Activated CD4-positive, alpha-beta T cell treated with anti-CD3 and anti-CD28 coated beads, Interleukin-2, amount 50 U/mL, for 48 hours (primary cell): Measurements from ENCODE around the gene TP53INP2.
"Not testable (repeated sequence)": the region's sequence is repeated elsewhere in the genome, so short reads cannot be mapped to it uniquely, and the experiment has no call there.

Experiments
- DNase-seq, 2 experiments: peaks; one replicate each; pipeline ENCODE4 v3.0.0-alpha.2; 2020

TP53INP2 gene

GRCh38 chr20:34705397-34706301 lies 1.5 kb downstream of the TP53INP2 start:
- no peak for DNase-seq

GRCh38 chr20:34706302-34706875 lies 2.2 kb downstream of the TP53INP2 start:
- no peak for DNase-seq

- DNase-seq: no peak
Measured at GRCh38 chr20:34706912-34707784, 3.0 kb downstream of the TP53INP2 start.

- peak; percentile 66 to 71 for DNase-seq
Measured at GRCh38 chr20:34708621-34709043, 4.5 kb downstream of the TP53INP2 start.

GRCh38 chr20:34709044-34709830 lies 5.1 kb downstream of the TP53INP2 start:
- peak; percentile 88 to 89 for DNase-seq

- DNase-seq: no peak
Measured at GRCh38 chr20:34709831-34710567, 5.9 kb downstream of the TP53INP2 start.

- DNase-seq: no peak
Measured at GRCh38 chr20:34710568-34710839, 6.4 kb downstream of the TP53INP2 start.

- no peak for DNase-seq
Measured at GRCh38 chr20:34710861-34711574, 6.9 kb downstream of the TP53INP2 start.

GRCh38 chr20:34711813-34712430 lies 7.8 kb downstream of the TP53INP2 start:
- no peak for DNase-seq

GRCh38 chr20:34712525-34713192 lies 8.5 kb downstream of the TP53INP2 start:
- no peak for DNase-seq

GRCh38 chr20:34713194-34713943 lies 9.2 kb downstream of the TP53INP2 start:
- DNase-seq: no peak

- not testable (repeated sequence) for DNase-seq
Measured at GRCh38 chr20:34713944-34714515, 9.9 kb downstream of the TP53INP2 start.

- DNase-seq: no peak
Measured at GRCh38 chr20:34715384-34715783, 11.2 kb downstream of the TP53INP2 start.

- DNase-seq: no peak
Measured at GRCh38 chr20:34716921-34717229, 12.7 kb downstream of the TP53INP2 start.

- no peak for DNase-seq
Measured at GRCh38 chr20:34717230-34718095, 13.3 kb downstream of the TP53INP2 start.

GRCh38 chr20:34719242-34720017 lies 15.3 kb downstream of the TP53INP2 start:
- DNase-seq: not testable (repeated sequence)

GRCh38 chr20:34720266-34720665 lies 16.1 kb downstream of the TP53INP2 start:
- no peak for DNase-seq
